GM19193 (cell line): ENCODE data around the gene KCNQ5.

Source experiments
- POLR2A ChIP-seq: IDR thresholded peaks from 4 replicates; pipeline ENCODE4 v1.6.1; 2011; ENCODE audit not compliant: insufficient read depth, insufficient read length; ENCODE audit errors: extremely low read depth

KCNQ5 gene

DNA sequence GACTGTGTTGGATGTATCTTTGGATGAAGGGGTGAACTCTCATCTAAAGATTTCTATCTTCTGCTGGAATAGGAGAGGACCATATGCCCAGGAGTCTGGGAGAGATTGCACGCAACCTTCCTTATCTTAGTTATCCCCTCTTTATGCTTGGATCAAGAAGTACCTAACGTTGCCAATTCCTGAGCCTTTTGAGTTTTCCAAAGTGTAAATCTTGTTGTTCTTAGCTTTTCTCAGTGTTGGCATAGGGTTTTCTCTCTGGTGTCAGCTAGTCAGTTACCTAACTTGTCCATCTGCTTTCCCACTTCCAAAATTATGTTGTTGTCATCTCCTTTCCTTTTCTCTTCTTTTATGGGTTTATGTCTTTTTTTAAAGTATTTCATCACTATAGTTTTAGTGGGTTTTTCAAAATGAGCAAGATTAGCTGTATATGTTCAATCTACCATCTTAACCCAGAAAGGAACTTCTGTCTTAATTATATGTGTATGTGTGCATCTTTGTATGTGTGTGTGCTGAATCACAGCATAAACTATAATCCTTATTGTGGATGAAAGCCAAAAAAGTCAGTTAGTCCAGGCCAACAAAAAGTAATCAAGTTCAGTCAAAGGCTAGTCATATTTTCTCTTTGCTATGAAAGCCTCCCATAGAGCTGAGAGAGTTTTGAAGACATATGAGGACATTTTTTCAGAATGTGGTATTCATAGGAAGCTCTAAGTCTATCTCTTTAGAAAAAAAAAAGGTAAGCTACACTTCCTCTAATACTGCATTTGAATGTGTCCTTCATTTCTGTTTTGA, 531.3 kb downstream of the KCNQ5 start:
- TF ChIP-seq POLR2A = no peak

DNA sequence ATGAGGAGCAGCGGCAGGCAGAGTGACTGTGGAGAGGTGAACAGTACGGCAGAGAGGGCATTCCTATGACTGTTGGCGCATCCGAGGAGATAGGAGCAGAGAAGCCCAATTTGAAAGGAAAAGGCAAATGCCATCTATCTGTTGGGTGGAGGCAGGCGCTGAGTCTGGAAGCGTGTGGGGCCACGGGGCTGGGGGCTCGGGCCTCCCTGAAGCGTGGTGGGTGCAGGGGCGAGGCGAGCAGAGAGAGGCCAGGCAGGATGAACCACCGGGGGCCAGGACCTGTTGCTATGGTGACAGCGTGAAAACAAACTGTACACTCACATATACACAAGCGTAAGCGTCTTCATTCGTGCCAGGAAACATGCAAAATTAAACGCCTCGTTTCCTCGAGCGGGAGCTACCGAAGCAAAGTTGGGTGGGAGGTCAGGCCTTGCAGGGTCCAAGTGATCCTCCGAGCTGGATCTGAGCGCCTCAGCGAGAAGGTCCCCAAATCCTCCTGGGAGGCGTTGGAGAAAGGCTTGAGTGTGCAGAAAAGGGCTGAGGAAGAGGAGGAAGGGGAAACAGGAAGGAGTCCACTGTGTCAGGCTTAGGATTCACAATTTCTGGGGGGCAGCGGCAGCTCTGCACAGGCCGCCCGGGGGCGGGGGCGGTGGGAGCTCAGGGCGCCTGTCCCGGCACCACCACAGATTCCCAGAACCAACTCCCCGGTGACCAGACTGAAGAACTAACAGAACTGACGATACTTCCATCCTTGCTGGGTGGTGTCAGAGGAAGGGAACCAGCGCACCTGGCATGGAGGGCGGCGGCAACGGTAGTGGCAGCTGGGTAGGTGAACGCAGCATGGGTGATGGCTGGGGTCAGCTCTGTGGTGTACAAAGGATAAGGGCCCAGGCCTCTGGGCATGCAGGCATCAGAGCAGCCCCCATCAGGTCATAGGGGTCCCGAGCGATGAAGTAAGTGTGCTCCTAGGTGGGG, 535.2 kb downstream of the KCNQ5 start:
- TF ChIP-seq POLR2A = no peak

DNA sequence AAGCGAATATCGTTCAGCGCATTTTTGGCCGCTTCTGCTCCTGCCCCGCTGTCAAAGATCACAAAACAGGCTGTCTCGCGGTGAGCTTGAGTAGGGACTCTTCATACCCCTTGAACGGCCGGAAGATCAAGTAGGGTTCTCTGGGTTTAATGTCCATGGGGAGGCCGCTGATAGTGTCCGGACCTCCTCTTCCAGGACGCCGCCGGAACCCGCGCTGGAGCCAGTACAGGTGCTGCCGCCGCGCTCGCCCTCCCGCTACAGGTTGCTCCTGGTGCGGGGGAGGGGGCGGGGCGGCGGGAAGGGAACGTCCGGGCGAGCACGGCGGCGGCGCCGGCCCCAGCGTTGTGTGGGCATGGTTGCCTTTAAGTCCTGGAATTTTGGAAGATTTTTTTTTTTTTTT, 536.0 kb downstream of the KCNQ5 start:
- TF ChIP-seq POLR2A = no peak

DNA sequence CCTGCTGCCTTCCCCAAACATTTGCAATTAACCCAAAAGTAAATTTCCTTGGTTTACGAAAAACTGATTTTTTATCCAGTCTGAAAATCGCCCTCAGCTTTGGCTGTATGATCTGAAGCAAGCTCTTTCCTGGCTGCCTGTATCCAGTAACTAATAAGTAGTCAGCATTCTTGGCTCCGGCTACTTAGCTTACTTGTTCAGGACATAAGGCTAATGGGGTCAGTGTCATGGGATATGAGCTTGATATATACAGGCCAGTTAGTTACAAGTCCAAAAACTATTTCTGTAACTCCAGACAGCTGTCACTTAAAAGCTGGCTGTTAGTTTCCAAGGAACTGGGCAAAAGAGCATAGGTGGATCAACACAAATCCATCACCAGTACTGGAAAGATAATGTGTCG, 547.2 kb downstream of the KCNQ5 start:
- TF ChIP-seq POLR2A = no peak

GRCh38 chr6:73169633-73170032, 547.8 kb downstream of the KCNQ5 start:
- TF ChIP-seq POLR2A = no peak

- TF ChIP-seq POLR2A = no peak
These were observed 552.8 kb downstream of the KCNQ5 start for GRCh38 chr6:73174646-73175045.

GRCh38 chr6:73176057-73176456, 554.2 kb downstream of the KCNQ5 start:
- no peak for TF ChIP-seq POLR2A

DNA sequence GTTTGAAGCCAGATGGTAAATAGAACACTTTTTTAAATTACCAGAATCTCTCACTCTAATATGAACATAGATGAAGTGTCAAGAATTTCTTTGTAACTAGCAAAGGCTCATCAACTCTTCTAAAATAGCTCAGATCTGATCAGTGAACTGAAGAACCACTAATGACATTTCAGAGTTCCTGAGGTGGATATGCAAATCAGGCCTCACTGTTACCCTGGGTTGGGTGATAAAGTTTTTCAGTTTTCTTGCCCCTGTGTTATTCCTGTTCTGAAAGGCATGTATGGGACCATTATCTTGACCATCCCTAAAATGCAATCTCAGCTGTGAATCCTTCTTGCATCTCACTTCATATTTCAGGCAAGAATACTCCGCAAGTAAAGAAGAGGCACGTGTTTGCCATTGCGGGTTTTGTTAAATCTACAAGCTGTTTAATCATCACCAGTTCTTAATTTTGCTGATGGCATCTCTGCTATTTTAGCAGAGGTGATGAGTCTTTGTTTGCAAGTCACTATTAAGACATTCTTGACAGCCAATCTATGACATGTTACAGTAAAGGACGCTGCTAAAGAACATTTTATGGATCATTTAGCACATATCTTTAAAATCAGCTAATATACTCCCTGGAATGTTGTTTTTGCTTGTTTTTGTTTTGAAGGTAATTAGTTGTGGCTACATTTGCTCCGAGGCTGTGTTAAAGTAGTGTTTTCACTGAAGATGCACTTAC, 555.5 kb downstream of the KCNQ5 start:
- no peak for TF ChIP-seq POLR2A

DNA sequence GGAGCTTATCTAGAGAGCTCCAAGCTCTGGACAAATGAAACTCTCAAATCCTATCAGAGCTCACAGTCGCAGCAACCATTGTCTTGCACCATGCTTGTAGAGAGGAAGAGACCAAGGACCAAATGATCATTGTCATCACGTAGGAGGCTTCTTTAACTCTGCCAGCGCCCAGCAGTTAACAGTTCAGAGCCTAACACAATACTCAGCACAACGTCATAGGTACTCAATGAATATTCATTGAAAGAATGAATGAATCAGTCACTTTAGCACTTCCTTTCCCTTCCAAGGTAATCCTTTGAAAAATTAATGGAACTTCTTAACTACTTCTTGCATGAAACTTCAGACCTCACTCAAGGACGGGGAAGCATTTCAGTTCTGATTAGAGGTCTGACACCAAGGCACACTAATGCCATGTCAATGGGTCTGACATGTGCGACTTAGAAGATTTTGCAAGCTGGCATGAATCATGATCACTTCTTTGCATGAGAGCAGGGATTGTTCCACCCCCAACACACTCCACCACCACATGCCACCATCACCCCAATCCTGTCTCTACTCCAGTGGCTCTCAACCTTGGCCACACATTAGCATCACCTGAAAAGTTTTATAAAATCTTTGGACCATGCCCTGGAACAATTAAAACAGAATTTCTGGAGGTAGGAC, 558.3 kb downstream of the KCNQ5 start:
- no peak for TF ChIP-seq POLR2A

DNA sequence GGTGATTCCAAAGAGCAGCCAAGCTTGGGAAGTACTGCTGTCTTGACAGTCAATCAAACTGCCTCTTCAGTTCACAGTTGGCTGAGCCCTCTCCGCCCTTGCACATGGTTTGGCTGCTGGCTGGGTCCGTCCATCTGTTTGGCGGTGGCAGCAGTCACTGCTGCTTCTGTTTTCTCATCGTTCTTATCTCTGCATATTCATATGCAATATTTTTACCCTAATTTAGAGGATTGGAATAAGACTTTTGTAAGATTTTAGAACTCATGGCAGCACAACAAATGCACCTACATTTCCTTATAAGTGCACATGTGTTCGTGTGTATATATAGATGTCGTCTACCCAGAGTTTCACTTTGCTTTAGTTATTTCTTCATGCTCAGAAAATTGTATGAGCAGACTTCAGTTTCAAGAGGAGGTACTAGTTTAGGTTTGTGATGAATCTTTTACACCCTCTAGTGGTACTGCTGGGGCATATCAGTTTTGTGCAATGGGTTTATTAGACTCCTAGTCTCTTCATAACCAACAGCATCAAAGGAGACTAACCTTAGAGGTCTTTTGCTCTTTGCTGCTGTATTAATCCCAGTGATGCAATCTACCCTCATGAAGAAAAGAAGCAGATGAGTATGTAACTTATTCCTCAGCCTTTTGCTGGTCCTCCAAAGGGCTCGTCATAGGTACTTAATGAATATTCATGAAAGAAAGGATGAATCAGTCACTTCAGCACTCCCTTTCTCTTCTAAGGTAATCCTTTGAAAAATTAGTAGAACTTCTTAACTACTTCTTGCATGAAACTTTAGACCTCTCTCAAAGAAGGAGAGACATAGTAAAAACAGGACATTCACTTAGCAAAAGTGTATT, 559.1 kb downstream of the KCNQ5 start:
- no peak for TF ChIP-seq POLR2A

- no peak for TF ChIP-seq POLR2A
These were observed 560.2 kb downstream of the KCNQ5 start for GRCh38 chr6:73182021-73182607.

DNA sequence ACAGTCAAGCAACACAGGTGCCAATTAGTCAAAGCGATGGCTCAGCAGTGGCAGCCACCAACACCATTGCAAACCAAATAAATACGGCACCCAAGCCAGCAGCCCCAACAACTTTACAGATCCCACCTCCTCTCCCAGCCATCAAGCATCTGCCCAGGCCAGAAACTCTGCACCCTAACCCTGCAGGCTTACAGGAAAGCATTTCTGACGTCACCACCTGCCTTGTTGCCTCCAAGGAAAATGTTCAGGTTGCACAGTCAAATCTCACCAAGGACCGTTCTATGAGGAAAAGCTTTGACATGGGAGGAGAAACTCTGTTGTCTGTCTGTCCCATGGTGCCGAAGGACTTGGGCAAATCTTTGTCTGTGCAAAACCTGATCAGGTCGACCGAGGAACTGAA, 572.9 kb downstream of the KCNQ5 start:
- TF ChIP-seq POLR2A = no peak

GRCh38 chr6:73200247-73200646, 578.4 kb downstream of the KCNQ5 start:
- TF ChIP-seq POLR2A = no peak
